GM21360 (cell line): ENCODE data around the gene EYA3.

Experiments
- ATAC-seq: cut with Tn5 transposase; IDR thresholded peaks from one replicate; pipeline ENCODE4 v1.9.1; 2021; ENCODE audit warnings: mild to moderate bottlenecking, moderate library complexity; ENCODE audit not compliant: unreplicated experiment

The EYA3 gene

GRCh38 chr1:27949027-27949426 lies 139.4 kb downstream of the EYA3 start:
- ATAC-seq, result no peak

GRCh38 chr1:27945020-27945419 lies 143.4 kb downstream of the EYA3 start:
- no peak for ATAC-seq

GRCh38 chr1:27941671-27942540 lies 146.5 kb downstream of the EYA3 start:
- no peak for ATAC-seq

- ATAC-seq, result no peak
These were observed 147.4 kb downstream of the EYA3 start for GRCh38 chr1:27940870-27941560.

GRCh38 chr1:27940297-27940696 lies 148.1 kb downstream of the EYA3 start:
- ATAC-seq, result no peak

- ATAC-seq, result no peak
These were observed 149.9 kb downstream of the EYA3 start for GRCh38 chr1:27938488-27938887.

- no peak for ATAC-seq
These were observed 150.9 kb downstream of the EYA3 start for GRCh38 chr1:27937524-27937836.

- no peak for ATAC-seq
These were observed 152.0 kb downstream of the EYA3 start for GRCh38 chr1:27936370-27936769.

- no peak for ATAC-seq
These were observed 152.7 kb downstream of the EYA3 start for GRCh38 chr1:27935721-27936120.

- ATAC-seq, result no peak
These were observed 153.4 kb downstream of the EYA3 start, which contains the start of gene SMPDL3B for GRCh38 chr1:27934818-27935549. SMPDL3B (plus strand) TSS chr1:27935000; CDS start chr1:27935184, 184 bp downstream.

- no peak for ATAC-seq
These were observed 156.7 kb downstream of the EYA3 start for GRCh38 chr1:27931759-27932158.

- ATAC-seq, result no peak
These were observed 157.2 kb downstream of the EYA3 start for GRCh38 chr1:27931184-27931583.

- ATAC-seq, result no peak
These were observed 160.0 kb downstream of the EYA3 start for GRCh38 chr1:27928216-27928954.

- ATAC-seq, result no peak
These were observed 166.1 kb downstream of the EYA3 start for GRCh38 chr1:27922272-27922671.
